GM10248 (cell line): Measurements from ENCODE around the gene UGT1A9.
"Not testable (repeated sequence)": the region's sequence is repeated elsewhere in the genome, so short reads cannot be mapped to it uniquely, and the experiment has no call there.

Experiments used
- CTCF ChIA-PET: fragments of 300-600 bp; sonication (Branson Sonifier 250); formaldehyde crosslinking; extraction: SDS; loops from one replicate; lab custom pipeline; 2021; ENCODE audit warnings: antibody characterized with exemption; lab: Yijun Ruan, JAX
- POLR2A ChIA-PET: fragments of 350-650 bp; sonication (Branson Sonifier 250); formaldehyde crosslinking; extraction: SDS; loops from one replicate; lab custom pipeline; 2020; ENCODE audit warnings: antibody characterized with exemption; lab: Yijun Ruan, JAX
- DNase-seq: peaks from one replicate; pipeline ENCODE4 v3.0.0; 2012; ENCODE audit errors: extremely low spot score
- CTCF ChIP-seq: IDR thresholded peaks from 2 replicates; pipeline ENCODE4 v1.5.1; 2012; ENCODE audit warnings: mild to moderate bottlenecking, low read depth; ENCODE audit errors: extremely low read depth, missing control alignments, control extremely low read depth

The UGT1A9 gene

GRCh38 chr2:233718552-233718951 lies 46.9 kb downstream of the UGT1A9 start, which contains the start of gene UGT1A4:
TSS of gene UGT1A4 (plus strand) at chr2:233718736. CDS start at chr2:233718821, 85 bp downstream.
- ChIA-PET CTCF (interaction anchor here (1.0 kb wide), 1 partner anchor 22 kb away, joined by 3 read pairs; no protein-coding TSS in a partner anchor), POLR2A (no interaction called here)
- DNase-seq = no peak
- TF ChIP-seq CTCF = no peak

DNA sequence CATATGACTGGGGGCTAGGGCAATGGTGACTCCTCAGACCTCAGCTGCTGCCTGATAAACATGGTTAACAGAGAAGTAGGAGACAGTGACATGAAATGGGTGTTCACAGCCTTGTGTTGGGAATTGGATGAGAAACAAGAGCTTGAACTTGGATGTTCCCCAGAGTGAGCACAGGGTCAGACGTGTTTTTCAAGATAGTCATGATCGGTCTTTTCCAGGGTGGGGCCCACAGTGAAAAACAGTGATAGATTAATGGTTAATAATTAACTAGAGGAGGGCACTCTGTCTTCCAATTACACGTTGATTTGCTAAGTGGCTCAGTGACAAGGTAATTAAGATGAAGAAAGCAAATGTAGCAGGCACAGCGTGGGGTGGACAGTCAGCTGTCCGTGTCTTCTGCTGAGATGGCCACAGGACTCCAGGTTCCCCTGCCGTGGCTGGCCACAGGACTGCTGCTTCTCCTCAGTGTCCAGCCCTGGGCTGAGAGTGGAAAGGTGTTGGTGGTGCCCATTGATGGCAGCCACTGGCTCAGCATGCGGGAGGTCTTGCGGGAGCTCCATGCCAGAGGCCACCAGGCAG lies 57.1 kb downstream of the UGT1A9 start, which contains the start of gene UGT1A3:
Gene UGT1A3, plus strand, starts transcription at position 320 of the 579 bp plus-strand sequence. Its CDS starts 85 bp downstream, at position 405.
- CTCF ChIA-PET = no interaction called here
- TF ChIP-seq CTCF = no peak
- DNase-seq = no peak
- POLR2A ChIA-PET = no interaction called here

GRCh38 chr2:233736868-233737653 lies 65.4 kb downstream of the UGT1A9 start:
- DNase-seq, POLR2A ChIA-PET: not testable (repeated sequence)
- CTCF ChIA-PET = interaction anchor here (0.7 to 1.3 kb wide), 2 partner anchors 10 to 25 kb away, joined by 3 to 4 read pairs; no protein-coding TSS in a partner anchor

- ChIA-PET CTCF (interaction anchor here (0.8 to 2.5 kb wide), 3 partner anchors 12 to 25 kb away, joined by 3 to 7 read pairs (median 3); partner anchors contain the start of gene UGT1A4), POLR2A (no interaction called here)
- no peak for DNase-seq
- no peak for TF ChIP-seq CTCF
Measured at GRCh38 chr2:233740870-233741269, 69.2 kb downstream of the UGT1A9 start.

GRCh38 chr2:233743464-233744259 lies 72.0 kb downstream of the UGT1A9 start:
- POLR2A ChIA-PET = no interaction called here

More at GRCh38 chr2:233743464-233744259, 72.0 kb downstream of the UGT1A9 start:
- no peak for TF ChIP-seq CTCF
- CTCF ChIA-PET = no interaction called here
- no peak for DNase-seq
